Measurements from ENCODE around the gene TBXA2R.
A peak's percentile ranks its signal among the peaks of the same experiment; 100 is the strongest.
"Not testable (repeated sequence)": the region's sequence is repeated elsewhere in the genome, so short reads cannot be mapped to it uniquely, and the experiment has no call there.

The TBXA2R gene

GRCh38 chr19:3604227-3604986 is 2.3 kb downstream of the TBXA2R start:
- DNase-seq = no peak

GRCh38 chr19:3603121-3603811 is 3.4 kb downstream of the TBXA2R start:
- DNase-seq = no peak

- no peak for DNase-seq
These were observed 5.7 kb downstream of the TBXA2R start for GRCh38 chr19:3601021-3601420.

- no peak for DNase-seq
These were observed 6.9 kb downstream of the TBXA2R start for GRCh38 chr19:3599776-3600187.

GRCh38 chr19:3595521-3596061 is 11.1 kb downstream of the TBXA2R start:
- DNase-seq = no peak

GRCh38 chr19:3593156-3593555 is 13.5 kb downstream of the TBXA2R start:
- DNase-seq = no peak

- no peak for DNase-seq
These were observed 14.6 kb downstream of the TBXA2R start for GRCh38 chr19:3591876-3592613.

GRCh38 chr19:3590991-3591659 is 15.6 kb downstream of the TBXA2R start:
- no peak for DNase-seq

GRCh38 chr19:3589949-3590348 is 16.7 kb downstream of the TBXA2R start:
- DNase-seq = no peak

GRCh38 chr19:3589439-3589838 is 17.2 kb downstream of the TBXA2R start:
- DNase-seq = no peak

- DNase-seq = no peak
These were observed 19.8 kb downstream of the TBXA2R start for GRCh38 chr19:3586707-3587346.

GRCh38 chr19:3586127-3586626 is 20.5 kb downstream of the TBXA2R start:
- peak; percentile 33 to 35 for DNase-seq

- no peak for DNase-seq
These were observed 21.2 kb downstream of the TBXA2R start, which contains the start of gene GIPC3 for GRCh38 chr19:3585301-3586126. GIPC3 (plus strand) TSS chr19:3585478; CDS start chr19:3585598, 120 bp downstream.

GRCh38 chr19:3584036-3584802 is 22.5 kb downstream of the TBXA2R start:
- not testable (repeated sequence) for DNase-seq

- not testable (repeated sequence) for DNase-seq
These were observed 24.9 kb downstream of the TBXA2R start for GRCh38 chr19:3581792-3582191.

- DNase-seq = no peak
These were observed 26.3 kb downstream of the TBXA2R start for GRCh38 chr19:3580156-3580934.

GRCh38 chr19:3578390-3578789 is 28.3 kb downstream of the TBXA2R start:
- no peak for DNase-seq

GRCh38 chr19:3577723-3578344 is 28.8 kb downstream of the TBXA2R start:
- DNase-seq = no peak

Data from CD4-positive, alpha-beta T cell treated with Interleukin-1 beta for 1 hour (primary cell).